HEK293T (cell line): ENCODE results near the gene TLE1.

Experiments
- BHLHE40 ChIP-seq: fragments of 450-650 bp; IDR thresholded peaks from 2 replicates; pipeline ENCODE4 v1.6.1; 2016; ENCODE audit warnings: mild to moderate bottlenecking, moderate library complexity, borderline replicate concordance
- CTBP1 ChIP-seq: fragments of 450-650 bp; IDR thresholded peaks from 2 replicates; pipeline ENCODE4 v1.6.1; 2016; ENCODE audit warnings: borderline replicate concordance
- ELF4 ChIP-seq: fragments of 450-650 bp; IDR thresholded peaks from 2 replicates; pipeline ENCODE4 v1.6.1; 2017; ENCODE audit warnings: antibody characterized with exemption
- FOXK2 ChIP-seq: fragments of 450-650 bp; IDR thresholded peaks from 2 replicates; pipeline ENCODE4 v1.6.1; 2016; ENCODE audit warnings: mild to moderate bottlenecking
- FOXM1 ChIP-seq: fragments of 450-650 bp; IDR thresholded peaks from 2 replicates; pipeline ENCODE4 v1.6.1; 2017; ENCODE audit warnings: mild to moderate bottlenecking, borderline replicate concordance
- HDGF ChIP-seq: fragments of 450-650 bp; IDR thresholded peaks from 2 replicates; pipeline ENCODE4 v1.6.1; 2017; ENCODE audit warnings: antibody characterized with exemption, borderline replicate concordance
- L3MBTL2 ChIP-seq: fragments of 450-650 bp; conservative IDR thresholded peaks from 2 replicates; pipeline ENCODE4 v1.6.1; 2016; ENCODE audit warnings: mild to moderate bottlenecking
- LEF1 ChIP-seq: fragments of 450-650 bp; IDR thresholded peaks from 2 replicates; pipeline ENCODE4 v1.6.1; 2017; ENCODE audit warnings: mild to moderate bottlenecking, borderline replicate concordance
- NFRKB ChIP-seq: fragments of 450-650 bp; IDR thresholded peaks from 2 replicates; pipeline ENCODE4 v1.6.1; 2016; ENCODE audit warnings: mild to moderate bottlenecking, moderate library complexity
- SP1 ChIP-seq: fragments of 450-650 bp; IDR thresholded peaks from 2 replicates; pipeline ENCODE4 v1.6.1; 2017
- SUZ12 ChIP-seq: fragments of 450-650 bp; IDR thresholded peaks from 2 replicates; pipeline ENCODE4 v1.6.1; 2016; ENCODE audit warnings: mild to moderate bottlenecking
- TARDBP ChIP-seq: fragments of 450-650 bp; IDR thresholded peaks from 2 replicates; pipeline ENCODE4 v1.6.1; 2016
- ZNF384 ChIP-seq: fragments of 450-650 bp; IDR thresholded peaks from 2 replicates; pipeline ENCODE4 v1.6.1; 2016

DNA sequence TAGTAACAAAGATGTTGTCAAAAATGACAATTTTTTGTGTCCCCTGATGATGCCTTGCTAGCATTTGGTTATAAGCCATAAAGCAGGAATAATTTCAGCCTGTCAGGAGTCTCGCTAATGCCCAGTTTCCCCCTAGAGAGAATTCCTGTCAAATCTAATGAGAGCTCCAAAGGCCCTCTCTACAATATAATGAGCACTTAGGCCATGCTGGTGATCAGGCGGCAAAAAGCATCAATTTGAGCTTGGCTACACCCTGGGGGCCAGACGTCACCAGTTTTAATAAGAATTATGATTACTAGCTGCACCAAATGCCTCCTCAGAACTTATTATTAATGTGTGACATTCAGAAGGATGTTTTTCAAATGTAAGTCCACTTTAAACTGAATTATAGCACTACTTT is 6.1 kb downstream of the TLE1 start:
- TF ChIP-seq SUZ12: no peak
- TF ChIP-seq ELF4: no peak
- TF ChIP-seq TARDBP: no peak
- TF ChIP-seq SP1: no peak
- no peak for TF ChIP-seq BHLHE40
- TF ChIP-seq NFRKB: no peak
- TF ChIP-seq FOXM1: no peak
- no peak for TF ChIP-seq ZNF384
- TF ChIP-seq FOXK2: no peak
- TF ChIP-seq L3MBTL2: no peak
- TF ChIP-seq LEF1: no peak
- no peak for TF ChIP-seq HDGF
- no peak for TF ChIP-seq CTBP1
